ENCODE results near the gene COL8A1.

DNA sequence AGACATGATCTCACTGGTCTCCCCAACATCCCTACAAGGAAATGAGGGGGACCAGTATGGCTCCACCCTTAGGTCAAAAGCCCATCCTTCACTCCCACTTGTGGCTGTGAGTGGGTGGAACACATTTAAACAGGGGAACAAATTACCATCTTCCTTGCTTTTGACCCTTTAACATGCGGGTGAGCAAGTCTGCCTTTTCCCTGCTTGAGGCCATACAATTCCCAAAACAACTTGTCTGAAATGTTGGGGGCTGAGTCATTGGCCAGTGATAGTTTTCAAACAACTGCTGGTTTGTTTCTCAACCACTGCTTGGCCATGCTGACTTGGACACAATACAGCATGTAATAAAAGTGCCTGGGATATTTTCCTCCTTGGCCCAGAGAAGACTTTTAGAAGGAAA lies 39.6 kb downstream of the COL8A1 start:
- TF ChIP-seq CTCF (IDR thresholded peaks at IDR 0.05; ENCODE audit: low read length) (no peak), EZH2phosphoT487 (IDR thresholded peaks at IDR 0.05; ENCODE audit: low read length) (no peak), EZH2 (optimal IDR thresholded peaks at IDR 0.05; ENCODE audit: low read depth, low read length) (no peak)
